Cardiac fibroblast (primary cell): Measurements from ENCODE around the gene CTDP1.

Experiments
- DNase-seq, 2 donors: peaks; one replicate each; pipeline versions ENCODE4 v3.0.0 to v3.0.0-alpha.2; 2010; ENCODE audit warnings: low read depth in 2 of 2
- H3K4me3 ChIP-seq, 2 donors: replicated peaks in 1 of 2; 1 replicate in 1 of 2; 2 replicates in 1 of 2; pipeline ENCODE4 v1.5.1; 2011; ENCODE audit warnings: low read depth in 2 of 2, low read length in 2 of 2, mild to moderate bottlenecking in 2 of 2, moderate library complexity in 1 of 2
- TF ChIP-seq, protein P1 (sequence below): IDR thresholded peaks from one replicate; pipeline ENCODE4 v1.5.1; 2011; ENCODE audit warnings: low read depth, mild to moderate bottlenecking, low read length, inconsistent platforms

CTDP1 gene

DNA sequence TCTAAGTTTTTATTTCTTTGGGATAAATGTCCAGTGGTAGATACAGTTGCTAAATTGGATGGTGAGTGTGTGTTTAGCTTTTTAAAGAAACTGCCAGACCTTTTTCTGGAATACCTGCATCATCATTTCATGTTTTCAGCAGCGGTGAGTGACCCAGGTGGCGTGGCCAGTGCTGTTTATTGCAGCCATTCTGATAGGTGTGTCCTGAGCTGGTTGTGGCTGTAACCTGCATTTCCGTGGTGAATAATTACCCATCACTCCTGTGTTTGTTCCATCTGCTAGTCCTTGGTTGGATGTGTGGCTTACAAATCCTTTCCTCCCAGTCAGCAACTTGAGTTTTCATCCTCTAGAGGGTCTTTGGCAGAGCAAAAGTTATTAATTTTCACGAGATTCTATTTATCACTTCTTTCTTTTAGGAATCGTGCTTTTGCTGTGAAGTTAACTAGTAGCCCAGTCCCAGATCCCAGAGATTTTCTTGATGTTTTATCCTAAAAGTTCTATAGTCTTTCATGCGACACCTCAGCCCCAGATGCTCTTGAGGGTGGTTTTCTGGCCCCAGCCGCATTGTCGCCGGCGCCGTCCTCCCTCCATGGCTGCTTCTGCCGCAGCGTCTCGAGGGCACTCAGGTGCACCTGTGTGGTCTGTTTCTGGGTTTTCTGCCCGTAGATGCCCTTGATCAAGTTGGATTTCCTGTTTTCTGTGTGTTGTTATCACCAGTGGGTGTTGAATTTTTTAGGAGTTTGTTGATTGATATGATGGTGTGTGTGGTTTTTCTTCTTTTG is 44.9 kb downstream of the CTDP1 start:
- TF ChIP-seq, protein P1, sequence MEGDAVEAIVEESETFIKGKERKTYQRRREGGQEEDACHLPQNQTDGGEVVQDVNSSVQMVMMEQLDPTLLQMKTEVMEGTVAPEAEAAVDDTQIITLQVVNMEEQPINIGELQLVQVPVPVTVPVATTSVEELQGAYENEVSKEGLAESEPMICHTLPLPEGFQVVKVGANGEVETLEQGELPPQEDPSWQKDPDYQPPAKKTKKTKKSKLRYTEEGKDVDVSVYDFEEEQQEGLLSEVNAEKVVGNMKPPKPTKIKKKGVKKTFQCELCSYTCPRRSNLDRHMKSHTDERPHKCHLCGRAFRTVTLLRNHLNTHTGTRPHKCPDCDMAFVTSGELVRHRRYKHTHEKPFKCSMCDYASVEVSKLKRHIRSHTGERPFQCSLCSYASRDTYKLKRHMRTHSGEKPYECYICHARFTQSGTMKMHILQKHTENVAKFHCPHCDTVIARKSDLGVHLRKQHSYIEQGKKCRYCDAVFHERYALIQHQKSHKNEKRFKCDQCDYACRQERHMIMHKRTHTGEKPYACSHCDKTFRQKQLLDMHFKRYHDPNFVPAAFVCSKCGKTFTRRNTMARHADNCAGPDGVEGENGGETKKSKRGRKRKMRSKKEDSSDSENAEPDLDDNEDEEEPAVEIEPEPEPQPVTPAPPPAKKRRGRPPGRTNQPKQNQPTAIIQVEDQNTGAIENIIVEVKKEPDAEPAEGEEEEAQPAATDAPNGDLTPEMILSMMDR, result no peak
- H3K4me3 ChIP-seq, result no peak overlapping the region
- no peak for DNase-seq

DNA sequence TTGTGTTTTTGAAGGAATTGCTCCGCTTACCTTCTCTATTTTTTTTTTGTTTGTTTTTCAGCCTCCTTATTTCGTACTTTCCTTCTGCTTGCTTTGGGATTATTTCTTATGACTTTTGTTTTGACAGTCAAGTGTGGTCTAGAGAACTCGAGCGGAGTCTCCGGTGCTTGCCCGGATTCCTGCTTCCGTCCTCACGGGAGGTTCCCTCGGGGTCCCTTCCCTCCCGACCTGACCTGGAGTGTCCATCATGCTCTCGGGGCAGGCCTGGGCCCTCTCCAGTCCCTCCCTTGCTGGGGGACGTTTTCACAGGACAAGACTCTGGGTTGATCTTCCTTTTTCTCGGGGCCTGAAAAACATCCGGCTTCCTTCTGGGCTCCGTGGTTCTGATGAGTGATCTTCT is 45.9 kb downstream of the CTDP1 start:
- TF ChIP-seq, protein P1, result no peak
- H3K4me3 ChIP-seq, result no peak overlapping the region

DNA sequence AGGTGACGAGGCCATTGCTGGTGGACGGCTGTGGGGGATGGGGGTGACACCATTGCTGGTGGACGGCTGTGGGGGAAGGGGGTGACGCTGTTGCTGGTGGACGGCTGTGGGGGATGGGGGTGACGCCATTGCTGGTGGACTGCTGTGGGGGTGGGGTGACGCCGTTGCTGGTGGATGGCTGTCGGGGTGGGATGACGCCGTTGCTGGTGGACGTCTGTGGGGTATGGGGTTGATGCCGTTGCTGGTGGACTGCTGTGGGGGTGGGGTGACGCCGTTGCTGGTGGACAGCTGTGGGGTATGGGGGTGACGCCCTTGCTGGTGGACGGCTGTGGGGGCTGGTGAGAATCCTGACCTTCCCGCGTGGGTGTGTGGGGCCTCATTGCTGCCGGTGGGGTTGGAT is 47.1 kb downstream of the CTDP1 start:
- TF ChIP-seq, protein P1, result no peak
- no peak overlapping the region for H3K4me3 ChIP-seq
- no peak for DNase-seq

More for the DNA sequence above, 45.9 kb downstream of the CTDP1 start:
- no peak for DNase-seq

DNA sequence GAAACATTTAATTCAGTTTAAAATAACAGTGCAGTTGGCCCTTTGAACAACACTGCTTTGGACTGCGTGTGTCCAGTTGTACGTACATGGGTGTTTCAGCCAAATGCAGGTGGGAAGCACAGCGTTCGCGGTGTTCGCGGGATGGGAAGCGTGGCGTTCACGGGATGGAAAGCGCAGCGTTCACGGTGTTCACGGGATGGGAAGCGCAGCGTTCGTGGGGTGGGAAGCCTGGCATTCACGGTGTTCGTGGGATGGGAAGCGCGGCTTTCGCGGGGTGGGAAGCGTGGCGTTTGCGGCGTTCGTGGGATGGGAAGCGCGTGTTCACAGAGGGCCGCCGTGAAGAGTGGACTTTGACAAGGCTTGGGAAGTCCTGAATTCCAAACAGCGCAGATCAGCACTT is 47.6 kb downstream of the CTDP1 start:
- TF ChIP-seq, protein P1, result no peak
- DNase-seq, result no peak
- no peak overlapping the region for H3K4me3 ChIP-seq

DNA sequence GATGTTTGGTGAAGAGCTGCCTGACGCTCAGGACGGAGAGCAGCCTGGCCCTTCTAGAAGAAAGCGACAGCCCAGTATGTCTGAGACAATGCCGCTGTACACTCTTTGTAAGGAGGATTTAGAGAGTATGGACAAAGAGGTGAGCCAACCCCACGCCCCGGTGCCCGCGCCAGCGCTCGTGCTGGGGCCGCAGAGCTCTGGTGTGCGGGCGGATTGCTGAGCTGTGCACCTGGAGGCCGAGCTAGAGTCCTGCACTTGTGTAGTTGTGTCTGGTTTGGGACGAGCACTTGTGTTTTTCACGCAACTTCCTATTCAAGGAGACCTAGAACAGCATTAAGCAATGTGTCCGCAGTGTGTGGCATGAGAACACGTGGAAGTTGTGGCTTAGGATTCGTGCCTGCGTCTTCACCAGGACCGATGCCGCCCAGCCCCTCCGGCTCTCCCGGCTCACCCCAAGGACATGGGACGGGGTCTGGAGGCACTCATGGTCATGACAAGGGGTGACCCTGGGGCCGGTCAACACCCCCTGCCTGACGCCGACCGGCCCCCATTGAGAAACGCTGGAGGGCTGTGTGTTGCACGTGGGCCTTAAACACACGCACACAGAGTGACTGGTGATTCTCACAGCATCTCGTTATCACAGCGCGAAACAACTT is 49.5 kb downstream of the CTDP1 start:
- H3K4me3 ChIP-seq, result no peak overlapping the region
- TF ChIP-seq, protein P1, result no peak
- no peak for DNase-seq

DNA sequence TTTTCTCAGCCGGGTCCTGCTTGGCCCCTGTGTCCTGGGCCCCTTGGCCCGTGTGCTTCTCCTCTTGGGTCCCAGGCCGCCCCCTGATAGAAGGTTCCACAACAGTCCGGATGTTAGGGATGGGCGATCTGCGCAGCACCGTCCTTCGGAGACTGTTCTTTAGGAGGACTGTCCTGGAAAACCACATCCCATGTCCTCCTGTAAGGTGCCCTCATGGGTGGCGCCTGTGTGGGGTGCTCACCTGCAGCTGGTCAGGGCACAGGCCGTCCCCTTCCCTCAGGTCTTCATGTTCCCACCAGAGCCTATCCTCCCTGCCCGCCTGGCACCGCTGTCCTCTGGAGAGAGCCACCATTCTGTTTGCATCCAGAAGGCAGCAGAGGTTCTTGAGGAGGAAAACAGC is 50.0 kb downstream of the CTDP1 start:
- no peak overlapping the region for H3K4me3 ChIP-seq
- TF ChIP-seq, protein P1, result no peak
- no peak for DNase-seq
